Measurements from ENCODE around the gene PTGDS. TPM values are rescaled to one million over a fixed set of nuclear protein-coding genes. Genes with fewer than 3 reads are reported as not detected.

The PTGDS gene
- total RNA-seq, 1 donor from 2014 or later: not detected

DNA sequence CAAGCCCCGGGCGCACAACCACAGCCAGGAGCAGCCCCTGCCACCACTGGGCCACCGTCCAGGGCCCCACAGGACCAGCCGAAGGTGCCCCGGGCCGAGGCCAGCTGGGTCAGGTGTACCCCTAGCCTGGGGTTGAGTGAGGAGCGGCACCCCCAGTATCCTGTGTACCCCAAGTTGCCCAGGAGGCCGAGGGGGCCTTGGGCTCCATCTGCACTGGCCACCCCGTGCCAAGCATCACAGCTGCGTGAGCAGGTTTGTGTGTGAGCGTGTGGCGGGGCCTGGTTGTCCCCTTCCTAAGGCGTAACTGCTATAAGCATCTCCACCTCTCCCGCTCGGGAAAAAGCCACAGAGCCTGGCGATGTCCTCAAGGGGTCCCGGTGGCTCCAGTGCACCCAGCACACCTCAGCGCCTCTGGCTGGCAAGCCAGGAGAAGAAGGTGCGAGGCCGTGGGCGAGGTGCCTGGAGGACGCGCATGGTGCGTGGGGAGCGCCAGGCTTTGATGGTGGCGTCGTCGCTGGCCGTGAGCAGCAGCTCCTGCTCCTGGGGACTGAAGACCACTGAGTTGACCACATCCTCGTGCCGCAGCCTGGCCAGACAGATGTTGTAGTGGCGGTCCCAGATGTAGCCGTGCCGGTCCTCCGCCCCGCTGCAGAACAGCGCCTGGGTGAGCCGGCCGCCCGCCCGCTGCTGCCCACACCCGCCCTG is 36.6 kb upstream of the PTGDS start:
- H3K27me3 Mint-ChIP-seq: no peaks in the 10 kb centered on the region
- intact Hi-C loops (cut with micrococcal nuclease): loop anchor here (10.0 kb wide), 1 partner anchor 284 kb away; the partner anchor contains the start of genes CYSRT1, RNF208 and RNF224

DNA sequence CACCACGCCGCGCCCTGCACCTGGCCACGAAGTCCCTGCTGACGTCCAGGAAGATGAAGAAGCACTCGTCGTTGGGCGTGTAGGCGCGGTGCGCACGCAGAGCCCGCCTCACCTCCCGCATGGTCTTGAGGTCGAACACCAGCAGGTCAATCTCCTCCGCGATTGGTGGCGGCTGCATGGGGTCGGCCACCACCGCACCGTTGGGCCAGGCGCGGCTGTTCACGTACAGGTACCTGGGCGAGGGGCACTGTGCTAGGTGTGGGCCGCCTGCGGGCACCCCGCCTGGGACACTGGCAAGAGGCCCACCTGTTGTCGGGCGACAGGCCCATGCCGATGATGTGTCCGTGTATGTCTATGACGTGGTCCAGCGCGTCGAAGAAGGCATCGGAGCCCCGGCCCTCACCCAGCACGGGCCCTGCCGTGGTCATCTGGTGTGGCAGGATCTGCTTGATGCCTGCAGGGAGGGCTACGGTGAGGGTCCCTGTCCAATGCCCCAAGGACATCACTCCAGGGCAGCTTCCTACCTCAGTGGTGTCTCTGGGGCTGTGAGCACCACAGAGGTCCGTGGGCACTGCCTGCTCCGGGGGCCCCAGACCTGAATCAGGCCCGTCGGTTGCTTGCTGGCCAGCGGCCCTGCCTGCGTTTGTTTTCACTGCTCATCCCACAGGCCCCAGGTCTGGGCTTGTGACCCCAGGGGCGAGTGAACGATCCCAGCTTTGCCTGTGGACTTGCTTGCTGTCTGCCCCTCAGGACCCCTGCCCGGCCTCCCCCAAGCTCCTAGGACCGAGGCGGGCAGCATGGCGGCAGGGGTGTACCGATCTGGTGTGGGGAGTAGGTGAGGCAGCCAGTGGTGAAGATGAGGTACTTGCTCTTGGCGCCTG is 35.8 kb upstream of the PTGDS start:
- TF ChIP-seq, protein P1, sequence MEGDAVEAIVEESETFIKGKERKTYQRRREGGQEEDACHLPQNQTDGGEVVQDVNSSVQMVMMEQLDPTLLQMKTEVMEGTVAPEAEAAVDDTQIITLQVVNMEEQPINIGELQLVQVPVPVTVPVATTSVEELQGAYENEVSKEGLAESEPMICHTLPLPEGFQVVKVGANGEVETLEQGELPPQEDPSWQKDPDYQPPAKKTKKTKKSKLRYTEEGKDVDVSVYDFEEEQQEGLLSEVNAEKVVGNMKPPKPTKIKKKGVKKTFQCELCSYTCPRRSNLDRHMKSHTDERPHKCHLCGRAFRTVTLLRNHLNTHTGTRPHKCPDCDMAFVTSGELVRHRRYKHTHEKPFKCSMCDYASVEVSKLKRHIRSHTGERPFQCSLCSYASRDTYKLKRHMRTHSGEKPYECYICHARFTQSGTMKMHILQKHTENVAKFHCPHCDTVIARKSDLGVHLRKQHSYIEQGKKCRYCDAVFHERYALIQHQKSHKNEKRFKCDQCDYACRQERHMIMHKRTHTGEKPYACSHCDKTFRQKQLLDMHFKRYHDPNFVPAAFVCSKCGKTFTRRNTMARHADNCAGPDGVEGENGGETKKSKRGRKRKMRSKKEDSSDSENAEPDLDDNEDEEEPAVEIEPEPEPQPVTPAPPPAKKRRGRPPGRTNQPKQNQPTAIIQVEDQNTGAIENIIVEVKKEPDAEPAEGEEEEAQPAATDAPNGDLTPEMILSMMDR (IDR thresholded peaks at IDR 0.05): no peak
- no peaks in the 10 kb centered on the region for H3K27me3 Mint-ChIP-seq
- DNase-seq (no peak), ATAC-seq (ENCODE audit: low read depth) (no peak)
- ChIA-PET POLR2A (no interaction called here), CTCF (no interaction called here)
- H3K9me3 Mint-ChIP-seq: no peaks in the 10 kb centered on the region
- H3K27ac Mint-ChIP-seq: no peak overlapping the region
- H3K4me3 Mint-ChIP-seq: no peak overlapping the region
- peaks cover 9% of the 10 kb centered on the region for H3K4me1 Mint-ChIP-seq
- H3K36me3 Mint-ChIP-seq (ENCODE audit: low read depth): peaks cover 48% of the 10 kb centered on the region
- intact Hi-C loops (cut with micrococcal nuclease): loop anchor here (10.0 kb wide), 1 partner anchor 283 kb away; the partner anchor contains the start of genes CYSRT1, RNF208 and RNF224

More for the DNA sequence above, 36.6 kb upstream of the PTGDS start:
- ChIA-PET CTCF (no interaction called here), POLR2A (interaction anchor here (0.6 kb wide), 1 partner anchor 16 kb away, joined by 3 read pairs; no protein-coding TSS in a partner anchor)
- no peaks in the 10 kb centered on the region for H3K9me3 Mint-ChIP-seq
- ATAC-seq (ENCODE audit: low read depth) (no peak), DNase-seq (no peak)
- no peak overlapping the region for H3K27ac Mint-ChIP-seq
- H3K4me1 Mint-ChIP-seq: peaks cover 9% of the 10 kb centered on the region
- peaks cover 48% of the 10 kb centered on the region for H3K36me3 Mint-ChIP-seq (ENCODE audit: low read depth)
- TF ChIP-seq, protein P1 (IDR thresholded peaks at IDR 0.05): no peak
- no peak overlapping the region for H3K4me3 Mint-ChIP-seq

DNA sequence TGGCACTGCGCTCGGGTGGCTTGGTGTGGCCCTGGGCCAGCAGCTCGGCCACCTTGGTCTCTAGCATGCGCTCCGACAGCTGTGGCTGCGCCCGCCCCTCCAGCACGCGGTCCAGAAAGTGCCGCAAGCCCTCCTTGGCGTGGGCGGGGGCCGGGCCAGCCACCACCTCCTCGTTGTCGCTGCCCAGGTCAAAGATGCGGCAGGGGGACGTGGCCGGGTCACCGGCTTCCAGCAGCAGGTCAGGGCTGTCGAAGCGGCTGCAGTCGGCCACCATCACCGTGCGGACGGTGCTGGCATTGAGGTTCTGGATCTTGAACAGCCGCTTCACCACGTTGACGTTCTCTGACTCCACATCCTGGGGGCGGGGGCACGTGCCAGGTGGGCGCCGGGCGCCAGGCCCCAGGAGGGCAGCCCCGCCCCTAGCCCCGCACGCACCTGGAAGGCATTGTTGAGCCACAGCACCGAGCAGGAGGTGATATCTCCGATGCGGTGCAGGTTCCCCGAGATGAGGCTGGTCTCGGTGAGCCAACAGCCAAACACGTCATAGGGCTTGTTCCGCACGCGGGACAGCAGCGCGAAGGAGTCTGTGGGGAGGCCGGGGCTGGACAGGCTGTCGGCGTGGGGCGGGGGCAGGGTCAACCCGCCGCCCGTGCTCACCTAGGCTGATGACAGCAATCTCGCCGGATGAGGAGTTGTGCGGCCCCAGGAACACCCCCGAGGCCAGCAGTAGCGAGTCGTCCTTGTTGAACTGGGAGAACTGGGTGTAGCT is 35.0 kb upstream of the PTGDS start:
- Mint-ChIP-seq H3K27me3 (no peaks in the 10 kb centered on the region), H3K4me3 (peak overlapping the region; percentile 57), H3K27ac (no peak overlapping the region), H3K36me3 (ENCODE audit: low read depth) (peaks cover 43% of the 10 kb centered on the region), H3K9me3 (no peaks in the 10 kb centered on the region), H3K4me1 (peaks cover 9% of the 10 kb centered on the region)
- ChIA-PET CTCF (no interaction called here), POLR2A (no interaction called here)
- TF ChIP-seq, protein P1 (IDR thresholded peaks at IDR 0.05): no peak
- intact Hi-C loops (cut with micrococcal nuclease): loop anchor here (10.0 kb wide), 1 partner anchor 283 kb away; the partner anchor contains the start of genes CYSRT1, RNF208 and RNF224
- ATAC-seq (ENCODE audit: low read depth) (no peak), DNase-seq (no peak)

DNA sequence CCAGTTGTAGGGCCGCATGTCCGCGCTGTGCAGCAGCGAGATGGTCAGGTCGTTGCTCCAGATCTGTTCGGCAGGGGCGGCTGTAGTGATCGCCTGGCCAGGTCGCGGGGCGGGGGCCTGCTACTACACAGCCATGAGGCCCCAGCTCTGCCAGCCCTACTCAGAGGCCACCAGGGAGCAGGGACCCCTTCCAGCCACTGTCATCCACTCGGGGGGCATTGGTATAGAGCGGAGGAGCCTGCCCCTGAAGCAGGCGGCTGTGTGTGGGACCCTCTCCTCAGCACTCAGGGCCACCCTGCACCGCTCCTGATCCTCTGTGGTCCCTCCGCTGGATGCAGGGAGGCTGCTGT is 34.4 kb upstream of the PTGDS start:
- H3K27ac Mint-ChIP-seq: no peak overlapping the region
- DNase-seq (no peak), ATAC-seq (ENCODE audit: low read depth) (no peak)
- H3K27me3 Mint-ChIP-seq: no peaks in the 10 kb centered on the region
- intact Hi-C loops (cut with micrococcal nuclease): loop anchor here (10.0 kb wide), 1 partner anchor 282 kb away; the partner anchor contains the start of genes CYSRT1, RNF208 and RNF224
- H3K4me3 Mint-ChIP-seq: peak overlapping the region; percentile 72
- peaks cover 42% of the 10 kb centered on the region for H3K36me3 Mint-ChIP-seq (ENCODE audit: low read depth)
- ChIA-PET CTCF (no interaction called here), POLR2A (interaction anchor here (0.6 to 1.7 kb wide), 3 partner anchors 41 to 480 kb away, joined by 3 to 9 read pairs (median 4); partner anchors contain the start of genes EXD3, NOXA1 and TRAF2)
- TF ChIP-seq, protein P1 (IDR thresholded peaks at IDR 0.05): no peak
- no peaks in the 10 kb centered on the region for H3K9me3 Mint-ChIP-seq
- H3K4me1 Mint-ChIP-seq: peaks cover 9% of the 10 kb centered on the region
